ENCODE data around the gene CHP2. TPM values are rescaled to one million over a fixed set of nuclear protein-coding genes. Genes with fewer than 3 reads are reported as not detected.
"Not testable (repeated sequence)": the region's sequence is repeated elsewhere in the genome, so short reads cannot be mapped to it uniquely, and the experiment has no call there.

CHP2 gene
- total and polyA plus RNA-seq, 2 of the 13 experiments (the other 11 are each of a cell fraction or from before 2014, with no cell fraction given), result not detected

DNA sequence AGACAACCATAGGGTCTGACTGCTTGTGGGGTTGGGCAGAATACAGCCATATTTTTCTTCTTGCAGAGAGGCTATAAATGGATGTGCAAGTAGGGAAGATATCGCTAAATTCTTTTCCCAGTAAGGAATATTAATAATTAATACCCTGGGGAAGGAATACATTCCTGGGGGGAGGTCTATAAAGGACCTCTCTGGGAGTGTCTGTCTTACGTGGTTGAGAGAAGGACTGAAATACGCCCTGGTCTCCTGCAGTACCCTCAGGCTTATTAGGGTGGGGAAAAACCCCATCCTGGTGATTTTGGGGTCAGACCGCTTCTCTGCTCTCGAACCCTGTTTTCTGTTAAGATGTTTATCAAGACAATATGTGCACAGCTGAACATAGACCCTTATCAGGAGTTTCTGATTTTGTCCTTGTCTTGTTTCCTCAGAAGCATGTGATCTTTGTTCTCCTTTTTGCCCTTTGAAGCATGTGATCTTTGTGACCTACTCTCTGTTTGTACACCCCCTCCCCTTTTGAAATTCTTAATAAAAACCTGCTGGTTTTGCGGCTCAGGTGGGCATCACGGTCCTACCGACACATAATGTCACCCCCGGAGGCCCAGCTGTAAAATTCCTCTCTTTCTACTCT, 32.1 kb upstream of the CHP2 start:
- H4K20me1 ChIP-seq (ENCODE audit: insufficient read depth, low read length); H2AFZ ChIP-seq (ENCODE audit: low read length); intact Hi-C loops (cut with micrococcal nuclease; ENCODE audit: unreplicated experiment); H3K79me2 ChIP-seq (ENCODE audit: insufficient read depth, low read length); POLR2A ChIA-PET; H3K36me3 ChIP-seq (replicated peaks in 1 of 2; ENCODE audit: control insufficient read depth in 1 of 2, insufficient read depth in 2 of 2, low read length in 2 of 2); H3K9me3 ChIP-seq (ENCODE audit: low read length); FAIRE-seq; in situ Hi-C loops (cut with HindIII; ENCODE audit: extremely low pct_ligation_motif_present, low pct_unique_long_range_greater_than_20kb); CTCF ChIA-PET (ENCODE audit: low intra/inter-chr PET ratio, low total read pairs); H3K27ac ChIP-seq (ENCODE audit: extremely low read length, insufficient read depth, low read length); BruUV-seq (replicated peaks); ATAC-seq; H3K9ac ChIP-seq (ENCODE audit: insufficient read depth, low read depth, low read length); H3K27me3 ChIP-seq (ENCODE audit: control insufficient read depth in 1 of 2, insufficient read depth in 2 of 2, low read length in 2 of 2); H3K4me3 ChIP-seq (replicated peaks in 1 of 3; ENCODE audit: insufficient read depth in 1 of 3, low read depth in 2 of 3, low read length in 3 of 3); TF ChIP-seq CREM (CRISPR knock-in tag; IDR thresholded peaks at IDR 0.05): not testable (repeated sequence)
- H3K4me1 ChIP-seq (ENCODE audit: insufficient read depth, low read length), result peaks cover 22% of the 10 kb centered on the region
- DNase-seq (ENCODE audit: low spot score), result peak; percentile 27
- peak overlapping the region; percentile 62 for H3K4me2 ChIP-seq (ENCODE audit: low read depth, low read length)
- 16% methylated on average over 9 of the region's 9 CpGs for WGBS (ENCODE audit: low lambda C conversion rate)
- TF ChIP-seq MEF2D (CRISPR knock-in tag; IDR thresholded peaks at IDR 0.05) (0 out of 2 replicates have a peak, but pooled peaks have one; percentile 65), POGZ (CRISPR knock-in tag; IDR thresholded peaks at IDR 0.05) (0 out of 2 replicates have a peak, but pooled peaks have one; percentile 42), BCL6 (CRISPR knock-in tag; IDR thresholded peaks at IDR 0.05) (peak; percentile 47; the same call in 1 of the 2 replicates), NR2F2 (IDR thresholded peaks at IDR 0.05; ENCODE audit: borderline replicate concordance, low read depth) (peak; percentile 64; the same call in 1 of the 2 replicates), TCF7 (IDR thresholded peaks at IDR 0.05; ENCODE audit: low read depth) (peak; percentile 68), REPIN1 (CRISPR knock-in tag; IDR thresholded peaks at IDR 0.05; ENCODE audit: borderline replicate concordance, low read depth) (peak; percentile 44; the same call in 1 of the 2 replicates), NR2F6 (IDR thresholded peaks at IDR 0.05) (peak; percentile 70), NR2F6 (CRISPR knock-in tag; IDR thresholded peaks at IDR 0.05) (peak; percentile 47; the same call in 1 of the 2 replicates), CREM (IDR thresholded peaks at IDR 0.05) (peak; percentile 33; the same call in 1 of the 2 replicates), ASH2L (IDR thresholded peaks at IDR 0.05; ENCODE audit: insufficient read length, low read depth, low read length) (peak; percentile 23)
- TF ChIP-seq, protein P1, sequence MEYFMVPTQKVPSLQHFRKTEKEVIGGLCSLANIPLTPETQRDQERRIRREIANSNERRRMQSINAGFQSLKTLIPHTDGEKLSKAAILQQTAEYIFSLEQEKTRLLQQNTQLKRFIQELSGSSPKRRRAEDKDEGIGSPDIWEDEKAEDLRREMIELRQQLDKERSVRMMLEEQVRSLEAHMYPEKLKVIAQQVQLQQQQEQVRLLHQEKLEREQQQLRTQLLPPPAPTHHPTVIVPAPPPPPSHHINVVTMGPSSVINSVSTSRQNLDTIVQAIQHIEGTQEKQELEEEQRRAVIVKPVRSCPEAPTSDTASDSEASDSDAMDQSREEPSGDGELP (IDR thresholded peaks at IDR 0.05; ENCODE audit: borderline replicate concordance, low read depth), result peak; percentile 67; the same call in 1 of the 2 replicates
- TF ChIP-seq, protein P2, sequence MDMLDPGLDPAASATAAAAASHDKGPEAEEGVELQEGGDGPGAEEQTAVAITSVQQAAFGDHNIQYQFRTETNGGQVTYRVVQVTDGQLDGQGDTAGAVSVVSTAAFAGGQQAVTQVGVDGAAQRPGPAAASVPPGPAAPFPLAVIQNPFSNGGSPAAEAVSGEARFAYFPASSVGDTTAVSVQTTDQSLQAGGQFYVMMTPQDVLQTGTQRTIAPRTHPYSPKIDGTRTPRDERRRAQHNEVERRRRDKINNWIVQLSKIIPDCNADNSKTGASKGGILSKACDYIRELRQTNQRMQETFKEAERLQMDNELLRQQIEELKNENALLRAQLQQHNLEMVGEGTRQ (IDR thresholded peaks at IDR 0.05; ENCODE audit: low read depth, low read length), result not testable (repeated sequence)
- TF ChIP-seq, protein P2 (CRISPR knock-in tag; IDR thresholded peaks at IDR 0.05; ENCODE audit: borderline replicate concordance), result 0 out of 2 replicates have a peak, but pooled peaks have one; percentile 33
- TF ChIP-seq, protein P3, sequence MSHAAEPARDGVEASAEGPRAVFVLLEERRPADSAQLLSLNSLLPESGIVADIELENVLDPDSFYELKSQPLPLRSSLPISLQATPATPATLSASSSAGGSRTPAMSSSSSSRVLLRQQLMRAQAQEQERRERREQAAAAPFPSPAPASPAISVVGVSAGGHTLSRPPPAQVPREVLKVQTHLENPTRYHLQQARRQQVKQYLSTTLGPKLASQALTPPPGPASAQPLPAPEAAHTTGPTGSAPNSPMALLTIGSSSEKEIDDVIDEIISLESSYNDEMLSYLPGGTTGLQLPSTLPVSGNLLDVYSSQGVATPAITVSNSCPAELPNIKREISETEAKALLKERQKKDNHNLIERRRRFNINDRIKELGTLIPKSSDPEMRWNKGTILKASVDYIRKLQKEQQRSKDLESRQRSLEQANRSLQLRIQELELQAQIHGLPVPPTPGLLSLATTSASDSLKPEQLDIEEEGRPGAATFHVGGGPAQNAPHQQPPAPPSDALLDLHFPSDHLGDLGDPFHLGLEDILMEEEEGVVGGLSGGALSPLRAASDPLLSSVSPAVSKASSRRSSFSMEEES (CRISPR knock-in tag; IDR thresholded peaks at IDR 0.05), result peak; percentile 88
- TF ChIP-seq, protein P4, sequence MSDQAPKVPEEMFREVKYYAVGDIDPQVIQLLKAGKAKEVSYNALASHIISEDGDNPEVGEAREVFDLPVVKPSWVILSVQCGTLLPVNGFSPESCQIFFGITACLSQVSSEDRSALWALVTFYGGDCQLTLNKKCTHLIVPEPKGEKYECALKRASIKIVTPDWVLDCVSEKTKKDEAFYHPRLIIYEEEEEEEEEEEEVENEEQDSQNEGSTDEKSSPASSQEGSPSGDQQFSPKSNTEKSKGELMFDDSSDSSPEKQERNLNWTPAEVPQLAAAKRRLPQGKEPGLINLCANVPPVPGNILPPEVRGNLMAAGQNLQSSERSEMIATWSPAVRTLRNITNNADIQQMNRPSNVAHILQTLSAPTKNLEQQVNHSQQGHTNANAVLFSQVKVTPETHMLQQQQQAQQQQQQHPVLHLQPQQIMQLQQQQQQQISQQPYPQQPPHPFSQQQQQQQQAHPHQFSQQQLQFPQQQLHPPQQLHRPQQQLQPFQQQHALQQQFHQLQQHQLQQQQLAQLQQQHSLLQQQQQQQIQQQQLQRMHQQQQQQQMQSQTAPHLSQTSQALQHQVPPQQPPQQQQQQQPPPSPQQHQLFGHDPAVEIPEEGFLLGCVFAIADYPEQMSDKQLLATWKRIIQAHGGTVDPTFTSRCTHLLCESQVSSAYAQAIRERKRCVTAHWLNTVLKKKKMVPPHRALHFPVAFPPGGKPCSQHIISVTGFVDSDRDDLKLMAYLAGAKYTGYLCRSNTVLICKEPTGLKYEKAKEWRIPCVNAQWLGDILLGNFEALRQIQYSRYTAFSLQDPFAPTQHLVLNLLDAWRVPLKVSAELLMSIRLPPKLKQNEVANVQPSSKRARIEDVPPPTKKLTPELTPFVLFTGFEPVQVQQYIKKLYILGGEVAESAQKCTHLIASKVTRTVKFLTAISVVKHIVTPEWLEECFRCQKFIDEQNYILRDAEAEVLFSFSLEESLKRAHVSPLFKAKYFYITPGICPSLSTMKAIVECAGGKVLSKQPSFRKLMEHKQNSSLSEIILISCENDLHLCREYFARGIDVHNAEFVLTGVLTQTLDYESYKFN (CRISPR knock-in tag; conservative IDR thresholded peaks at IDR 0.05), result peak; percentile 79

Measured in HepG2 (cell line).